ENCODE results near the gene LRMDA.

The LRMDA gene

GRCh38 chr10:75486591-75486990, 55.2 kb downstream of the LRMDA start:
- DNase-seq = no peak
- intact Hi-C loops (cut with DNase I) = no loop called here

- DNase-seq = no peak
- intact Hi-C loops (cut with DNase I) = no loop called here
Measured at GRCh38 chr10:75487087-75487754, 55.8 kb downstream of the LRMDA start.

- intact Hi-C loops (cut with DNase I) = no loop called here
- DNase-seq = peak in 1 of 42 donors; percentile 38
Measured at GRCh38 chr10:75487755-75488125, 56.3 kb downstream of the LRMDA start.

- intact Hi-C loops (cut with DNase I) = no loop called here
Measured at GRCh38 chr10:75492173-75492925, 60.9 kb downstream of the LRMDA start.

GRCh38 chr10:75493464-75493863, 62.0 kb downstream of the LRMDA start:
- intact Hi-C loops (cut with DNase I) = no loop called here
- DNase-seq = no peak

More at GRCh38 chr10:75492173-75492925, 60.9 kb downstream of the LRMDA start:
- DNase-seq = no peak

- intact Hi-C loops (cut with DNase I) = no loop called here
- no peak for DNase-seq
Measured at GRCh38 chr10:75495434-75496190, 64.2 kb downstream of the LRMDA start.

- intact Hi-C loops (cut with DNase I) = no loop called here
- DNase-seq = no peak
Measured at GRCh38 chr10:75496191-75496567, 64.8 kb downstream of the LRMDA start.

- DNase-seq = peak in 1 of 42 donors; percentile 10
- intact Hi-C loops (cut with DNase I) = no loop called here
Measured at GRCh38 chr10:75497997-75498883, 66.8 kb downstream of the LRMDA start.

GRCh38 chr10:75498884-75499350, 67.5 kb downstream of the LRMDA start:
- peak in 1 of 42 donors; percentile 34 for DNase-seq
- intact Hi-C loops (cut with DNase I) = no loop called here

- intact Hi-C loops (cut with DNase I) = no loop called here
- no peak for DNase-seq
Measured at GRCh38 chr10:75499556-75500160, 68.2 kb downstream of the LRMDA start.

- intact Hi-C loops (cut with DNase I) = no loop called here
- no peak for DNase-seq
Measured at GRCh38 chr10:75502389-75502788, 71.0 kb downstream of the LRMDA start.

- no peak for DNase-seq
- intact Hi-C loops (cut with DNase I) = no loop called here
Measured at GRCh38 chr10:75502838-75503237, 71.4 kb downstream of the LRMDA start.

GRCh38 chr10:75505293-75505692, 73.9 kb downstream of the LRMDA start:
- intact Hi-C loops (cut with DNase I) = no loop called here
- no peak for DNase-seq

GRCh38 chr10:75505840-75506506, 74.5 kb downstream of the LRMDA start:
- intact Hi-C loops (cut with DNase I) = no loop called here
- DNase-seq = no peak

- intact Hi-C loops (cut with DNase I) = no loop called here
- DNase-seq = no peak
Measured at GRCh38 chr10:75506930-75507329, 75.5 kb downstream of the LRMDA start.

- DNase-seq = no peak
- intact Hi-C loops (cut with DNase I) = no loop called here
Measured at GRCh38 chr10:75507469-75507868, 76.0 kb downstream of the LRMDA start.

GRCh38 chr10:75508239-75508813, 76.9 kb downstream of the LRMDA start:
- no peak for DNase-seq
- intact Hi-C loops (cut with DNase I) = no loop called here

GRCh38 chr10:75508814-75509306, 77.4 kb downstream of the LRMDA start:
- intact Hi-C loops (cut with DNase I) = no loop called here
- no peak for DNase-seq
